GM08714 (cell line): ENCODE results near the gene CFAP52.
"Not testable (repeated sequence)": the region's sequence is repeated elsewhere in the genome, so short reads cannot be mapped to it uniquely, and the experiment has no call there.

Source experiments
- H3K4me3 ChIP-seq: fragments of 200-500 bp; sonication (Bioruptor generic); 2 replicates; pipeline ENCODE4 v1.5.1; 2014; ENCODE audit warnings: mild to moderate bottlenecking, low read length, inconsistent platforms
- ZNF274 ChIP-seq: IDR thresholded peaks from 2 replicates; pipeline ENCODE4 v1.6.1; 2012; ENCODE audit warnings: mild to moderate bottlenecking, low read depth, low read length

Gene CFAP52

GRCh38 chr17:9606453-9606852 lies 30.0 kb downstream of the CFAP52 start:
- no peak for TF ChIP-seq ZNF274
- no peak overlapping the region for H3K4me3 ChIP-seq

GRCh38 chr17:9607058-9607457 lies 30.6 kb downstream of the CFAP52 start:
- not testable (repeated sequence) for H3K4me3 ChIP-seq

- no peak for TF ChIP-seq ZNF274
- H3K4me3 ChIP-seq = no peak overlapping the region
These were observed 35.1 kb downstream of the CFAP52 start for GRCh38 chr17:9611557-9611956.

- no peak for TF ChIP-seq ZNF274
- no peak overlapping the region for H3K4me3 ChIP-seq
These were observed 35.6 kb downstream of the CFAP52 start for GRCh38 chr17:9612006-9612405.

GRCh38 chr17:9615486-9615885 lies 39.0 kb downstream of the CFAP52 start:
- no peak for TF ChIP-seq ZNF274
- H3K4me3 ChIP-seq = no peak overlapping the region

GRCh38 chr17:9622961-9623360 lies 46.5 kb downstream of the CFAP52 start:
- TF ChIP-seq ZNF274 = no peak
- no peak overlapping the region for H3K4me3 ChIP-seq

- no peak overlapping the region for H3K4me3 ChIP-seq
- no peak for TF ChIP-seq ZNF274
These were observed 52.1 kb downstream of the CFAP52 start for GRCh38 chr17:9628509-9628908.

GRCh38 chr17:9632741-9633140 lies 56.3 kb downstream of the CFAP52 start:
- TF ChIP-seq ZNF274 = no peak
- H3K4me3 ChIP-seq = no peak overlapping the region

- TF ChIP-seq ZNF274 = no peak
- H3K4me3 ChIP-seq = no peak overlapping the region
These were observed 58.9 kb downstream of the CFAP52 start for GRCh38 chr17:9635340-9635739.

- H3K4me3 ChIP-seq = no peak overlapping the region
- no peak for TF ChIP-seq ZNF274
These were observed 60.1 kb downstream of the CFAP52 start for GRCh38 chr17:9636501-9636900.

GRCh38 chr17:9640388-9640787 lies 63.9 kb downstream of the CFAP52 start:
- not testable (repeated sequence) for H3K4me3 ChIP-seq

- H3K4me3 ChIP-seq = no peak overlapping the region
- no peak for TF ChIP-seq ZNF274
These were observed 67.2 kb downstream of the CFAP52 start for GRCh38 chr17:9643611-9644010.

- no peak for TF ChIP-seq ZNF274
- peak within 1 kb of the TSS; percentile 60 for H3K4me3 ChIP-seq
These were observed 68.7 kb downstream of the CFAP52 start, which contains the start of gene USP43 for GRCh38 chr17:9644910-9645751. Gene USP43, plus strand, starts transcription at chr17:9645517. Its CDS starts 116 bp downstream, at chr17:9645633.

GRCh38 chr17:9645851-9646545 lies 69.6 kb downstream of the CFAP52 start:
- H3K4me3 ChIP-seq = peak overlapping the region; percentile 60
- no peak for TF ChIP-seq ZNF274

- H3K4me3 ChIP-seq = no peak overlapping the region
- no peak for TF ChIP-seq ZNF274
These were observed 70.1 kb downstream of the CFAP52 start for GRCh38 chr17:9646546-9646885.
